Central memory CD4-positive, alpha-beta T cell (primary cell): ENCODE data around the gene BCL11A.

ENCODE experiments used
- DNase-seq: peaks from one replicate; pipeline ENCODE4 v3.0.0; 2022

BCL11A gene

GRCh38 chr2:60481257-60481656, 72.2 kb downstream of the BCL11A start:
- DNase-seq, result no peak

- no peak for DNase-seq
These were observed 73.2 kb downstream of the BCL11A start for GRCh38 chr2:60480089-60480773.

- no peak for DNase-seq
These were observed 74.0 kb downstream of the BCL11A start for GRCh38 chr2:60479226-60480088.

- DNase-seq, result no peak
These were observed 74.8 kb downstream of the BCL11A start for GRCh38 chr2:60478660-60479059.

GRCh38 chr2:60476206-60476954, 77.1 kb downstream of the BCL11A start:
- DNase-seq, result no peak

- DNase-seq, result no peak
These were observed 78.2 kb downstream of the BCL11A start for GRCh38 chr2:60475123-60475830.

GRCh38 chr2:60474301-60474700, 79.2 kb downstream of the BCL11A start:
- no peak for DNase-seq

- no peak for DNase-seq
These were observed 79.9 kb downstream of the BCL11A start for GRCh38 chr2:60473546-60473945.

- DNase-seq, result no peak
These were observed 80.7 kb downstream of the BCL11A start for GRCh38 chr2:60472663-60473289.

- no peak for DNase-seq
These were observed 81.4 kb downstream of the BCL11A start for GRCh38 chr2:60472041-60472440.

- DNase-seq, result no peak
These were observed 83.1 kb downstream of the BCL11A start for GRCh38 chr2:60470340-60470739.

- DNase-seq, result no peak
These were observed 83.7 kb downstream of the BCL11A start for GRCh38 chr2:60469536-60470317.

GRCh38 chr2:60468382-60469085, 84.9 kb downstream of the BCL11A start:
- no peak for DNase-seq

- DNase-seq, result no peak
These were observed 87.2 kb downstream of the BCL11A start for GRCh38 chr2:60466161-60466702.

GRCh38 chr2:60465736-60466135, 87.7 kb downstream of the BCL11A start:
- DNase-seq, result no peak

- no peak for DNase-seq
These were observed 90.2 kb downstream of the BCL11A start for GRCh38 chr2:60463249-60463648.

- DNase-seq, result no peak
These were observed 91.9 kb downstream of the BCL11A start for GRCh38 chr2:60461421-60462108.

GRCh38 chr2:60460577-60461420, 92.7 kb downstream of the BCL11A start:
- no peak for DNase-seq

- no peak for DNase-seq
These were observed 93.6 kb downstream of the BCL11A start for GRCh38 chr2:60459851-60460250.
